Measurements from ENCODE around the gene ASXL3.

The ASXL3 gene

DNA sequence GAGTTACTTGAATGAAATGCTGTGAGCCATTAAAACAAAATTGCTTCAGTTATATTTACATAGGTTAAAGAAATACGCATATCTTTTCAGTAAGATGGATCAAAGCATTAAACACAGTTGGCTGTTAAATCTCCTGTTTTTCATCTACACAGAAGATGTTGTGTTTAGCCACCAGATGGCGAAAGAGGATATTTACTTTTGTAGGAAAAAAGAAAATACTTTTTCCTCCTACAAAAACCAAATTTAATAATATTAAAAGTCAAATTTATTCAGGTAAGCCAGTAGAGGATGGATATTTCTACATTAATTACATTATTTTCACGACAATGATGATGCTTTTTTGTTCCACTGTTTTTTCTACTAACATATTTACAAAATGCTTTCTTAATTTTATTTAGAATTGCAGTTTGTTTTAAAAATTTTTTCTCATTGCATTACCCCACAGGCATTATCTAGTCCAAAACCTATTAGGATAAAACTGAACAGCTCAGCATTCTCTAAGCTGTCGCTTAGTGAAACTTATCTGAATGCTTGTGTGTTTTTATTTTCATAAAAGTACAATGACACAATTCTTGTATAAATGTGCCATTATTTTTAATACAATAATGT lies 173.7 kb downstream of the ASXL3 start:
- DNase-seq (ENCODE audit: low read depth in 1 of 2, low spot score in 1 of 2), result peak; percentile 1 to 10
- in situ Hi-C loops (cut with HindIII; ENCODE audit: low pct_unique_long_range_greater_than_20kb, low sequenced_read_pairs), result no loop called here
- no peak for TF ChIP-seq JUND (IDR thresholded peaks at IDR 0.05; ENCODE audit: low read depth)

- TF ChIP-seq JUND (IDR thresholded peaks at IDR 0.05; ENCODE audit: low read depth), result no peak
- in situ Hi-C loops (cut with HindIII; ENCODE audit: low pct_unique_long_range_greater_than_20kb, low sequenced_read_pairs), result no loop called here
- DNase-seq (ENCODE audit: low read depth in 1 of 2, low spot score in 1 of 2), result no peak
These were observed 177.4 kb downstream of the ASXL3 start for GRCh38 chr18:33755391-33755790.

- in situ Hi-C loops (cut with HindIII; ENCODE audit: low pct_unique_long_range_greater_than_20kb, low sequenced_read_pairs), result no loop called here
- DNase-seq (ENCODE audit: low read depth in 1 of 2, low spot score in 1 of 2), result no peak
- TF ChIP-seq JUND (IDR thresholded peaks at IDR 0.05; ENCODE audit: low read depth), result no peak
These were observed 178.0 kb downstream of the ASXL3 start for GRCh38 chr18:33755931-33756560.

GRCh38 chr18:33757037-33757436 lies 179.0 kb downstream of the ASXL3 start:
- in situ Hi-C loops (cut with HindIII; ENCODE audit: low pct_unique_long_range_greater_than_20kb, low sequenced_read_pairs), result no loop called here
- no peak for DNase-seq (ENCODE audit: low read depth in 1 of 2, low spot score in 1 of 2)
- TF ChIP-seq JUND (IDR thresholded peaks at IDR 0.05; ENCODE audit: low read depth), result no peak

DNA sequence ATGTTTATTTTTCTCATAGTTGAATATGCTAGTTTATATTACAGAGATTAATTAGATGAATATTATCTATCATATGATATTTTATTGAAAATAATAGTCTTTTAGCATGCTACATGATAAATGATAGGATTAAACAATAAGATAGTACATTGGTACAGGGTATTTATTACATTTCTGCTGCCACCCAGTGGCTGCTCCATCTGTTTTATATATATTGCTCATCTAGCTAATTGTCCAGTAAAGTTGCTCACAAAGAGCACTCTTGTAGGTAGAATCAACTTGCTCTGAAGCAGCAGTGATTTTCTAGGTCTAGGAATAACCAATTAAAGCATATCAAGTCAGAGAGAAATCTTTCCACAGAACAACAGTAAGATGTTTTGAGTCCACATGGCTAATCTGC lies 183.3 kb downstream of the ASXL3 start:
- DNase-seq (ENCODE audit: low read depth in 1 of 2, low spot score in 1 of 2), result peak; percentile 11 to 49
- TF ChIP-seq JUND (IDR thresholded peaks at IDR 0.05; ENCODE audit: low read depth), result no peak
- in situ Hi-C loops (cut with HindIII; ENCODE audit: low pct_unique_long_range_greater_than_20kb, low sequenced_read_pairs), result no loop called here

DNA sequence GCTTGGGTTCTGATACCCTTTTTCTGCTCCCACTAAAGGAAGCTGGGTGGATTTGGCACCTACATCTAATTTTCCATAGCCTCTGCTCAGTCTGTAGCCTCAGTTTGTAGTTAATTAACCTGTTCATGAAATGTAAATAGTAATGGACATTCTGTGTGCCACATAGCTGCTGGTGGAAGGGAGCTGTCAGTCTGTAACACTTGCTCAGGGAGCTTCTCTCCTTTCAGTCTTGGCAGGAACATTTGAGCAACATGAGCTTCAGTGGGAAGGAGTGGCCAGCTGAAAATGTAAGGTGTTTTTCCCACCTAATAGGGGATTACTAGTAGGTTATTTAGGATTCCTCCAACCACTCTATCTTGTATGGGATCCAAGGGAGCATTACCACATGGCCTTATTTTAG lies 203.4 kb downstream of the ASXL3 start:
- no peak for DNase-seq (ENCODE audit: low read depth in 1 of 2, low spot score in 1 of 2)
- TF ChIP-seq JUND (IDR thresholded peaks at IDR 0.05; ENCODE audit: low read depth), result no peak
- in situ Hi-C loops (cut with HindIII; ENCODE audit: low pct_unique_long_range_greater_than_20kb, low sequenced_read_pairs), result no loop called here

Measured in T47D (cell line).